Activated CD4-positive, alpha-beta T cell treated with anti-CD3 and anti-CD28 coated beads, Interleukin-2, amount 50 U/mL, for 4 hours (primary cell): ENCODE measurements around the gene TRMT61A.

Experiments
- DNase-seq, 2 experiments: peaks; one replicate each; pipeline ENCODE4 v3.0.0-alpha.2; 2020

Gene TRMT61A

DNA sequence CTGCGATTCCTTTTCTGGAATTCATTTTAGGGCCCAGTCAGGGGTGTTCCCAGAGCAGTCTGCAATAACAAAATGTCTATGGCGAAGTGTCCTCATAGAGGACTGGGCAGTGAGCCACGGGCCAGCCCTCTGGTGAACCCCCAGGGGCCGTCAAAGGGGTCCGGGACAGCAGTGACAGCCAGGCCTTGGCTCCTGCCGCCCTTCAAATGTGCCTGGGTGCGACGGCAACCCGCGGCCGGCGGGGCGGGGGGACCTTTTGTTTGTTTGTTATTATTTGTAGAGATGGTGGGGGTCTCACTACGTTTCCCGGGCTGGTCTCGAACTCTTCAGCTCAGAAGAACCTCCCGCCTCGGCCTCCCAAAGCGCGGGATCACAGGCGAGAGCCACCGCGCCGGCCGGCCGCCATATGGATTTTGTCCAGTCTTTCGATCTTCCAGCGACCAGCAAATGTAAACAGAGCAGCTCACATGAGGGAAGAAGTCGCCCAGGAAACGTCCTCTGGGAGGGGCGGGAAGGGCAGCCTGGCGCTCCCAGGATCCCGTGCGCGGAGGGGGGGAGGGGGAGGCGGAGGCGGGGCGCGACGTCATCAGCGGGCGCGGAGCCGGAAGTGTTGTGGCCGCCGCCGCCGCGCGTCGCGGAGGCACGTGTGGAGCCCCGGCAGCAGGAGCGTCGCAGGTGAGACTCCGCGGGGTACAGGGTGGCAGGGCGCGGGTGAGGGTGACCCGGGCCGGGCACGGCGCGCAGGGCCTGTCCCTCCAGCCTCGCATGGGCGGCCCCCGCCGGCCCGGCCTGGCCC lies at the start of gene TRMT61A:
Gene TRMT61A (plus strand): TSS at position 610 of the 796 bp plus-strand sequence. CDS start 783 bp downstream, outside the sequence.
- peak; percentile 69 to 71 for DNase-seq

GRCh38 chr14:103480595-103480994 lies 48.4 kb upstream of the TRMT61A start:
- DNase-seq, result no peak

DNA sequence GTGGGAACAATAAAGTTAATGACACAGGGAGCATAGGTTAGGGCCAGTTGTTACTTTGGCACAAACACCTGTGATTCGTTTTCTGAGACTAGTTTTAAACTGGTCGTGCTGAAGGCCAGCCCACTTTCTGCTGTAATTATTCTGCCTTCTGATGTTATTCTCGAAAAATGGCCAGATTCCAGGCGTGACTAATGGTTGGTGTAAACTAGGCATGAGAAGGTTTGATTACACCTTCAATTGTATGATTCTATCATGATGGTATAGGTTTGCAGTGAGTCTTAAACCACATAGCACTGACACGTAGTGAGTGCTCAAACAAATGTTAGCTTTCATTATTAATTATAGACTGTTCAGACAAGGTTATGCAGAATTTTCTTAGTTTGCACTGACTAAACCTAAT lies 45.4 kb upstream of the TRMT61A start:
- DNase-seq, result no peak

DNA sequence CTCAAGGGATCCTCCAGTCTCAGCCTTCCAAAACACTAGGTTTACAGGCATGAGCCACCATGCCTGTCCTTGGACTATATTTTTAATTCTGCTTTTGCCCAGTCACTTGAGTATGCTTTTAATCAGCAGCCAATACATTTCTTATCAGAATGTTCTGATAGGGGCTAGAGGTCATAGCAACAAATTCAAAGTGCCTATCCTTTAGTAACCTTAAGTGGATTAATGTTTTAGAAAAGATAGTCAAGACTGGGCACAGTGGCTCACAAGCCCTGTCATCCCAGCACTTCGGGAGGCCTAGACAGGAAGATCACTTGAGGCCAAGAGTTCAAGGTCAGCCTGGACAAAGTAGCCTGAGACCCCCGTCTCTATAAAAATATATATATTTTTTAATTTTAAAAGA lies 43.5 kb upstream of the TRMT61A start:
- DNase-seq, result no peak

- DNase-seq, result no peak
Measured at GRCh38 chr14:103488071-103488470, 40.9 kb upstream of the TRMT61A start.

- DNase-seq, result no peak
Measured at GRCh38 chr14:103488960-103489359, 40.0 kb upstream of the TRMT61A start.

- DNase-seq, result no peak
Measured at GRCh38 chr14:103489621-103490020, 39.4 kb upstream of the TRMT61A start.

- no peak for DNase-seq
Measured at GRCh38 chr14:103491691-103492090, 37.3 kb upstream of the TRMT61A start.

- DNase-seq, result no peak
Measured at GRCh38 chr14:103492156-103492925, 36.7 kb upstream of the TRMT61A start.

GRCh38 chr14:103495854-103496253 lies 33.1 kb upstream of the TRMT61A start:
- DNase-seq, result no peak

DNA sequence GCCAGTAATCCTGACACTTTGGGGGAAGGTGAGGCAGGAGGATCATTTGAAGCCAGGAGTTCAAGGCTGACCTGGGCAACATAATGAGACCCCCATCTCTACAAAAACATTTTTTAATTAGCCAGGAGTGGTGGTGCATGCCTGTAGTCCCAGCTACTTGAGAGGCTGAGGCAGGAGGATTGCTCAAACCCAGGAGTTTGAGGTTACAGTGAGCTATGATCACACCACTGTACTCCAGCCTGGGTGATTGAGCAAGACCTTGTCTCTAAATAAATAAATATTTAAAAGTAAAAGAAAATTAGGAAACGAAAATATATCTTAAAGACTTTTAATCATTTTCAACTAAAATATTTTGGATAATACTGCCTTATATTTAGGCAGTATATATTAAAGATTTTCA lies 32.2 kb upstream of the TRMT61A start:
- no peak for DNase-seq

DNA sequence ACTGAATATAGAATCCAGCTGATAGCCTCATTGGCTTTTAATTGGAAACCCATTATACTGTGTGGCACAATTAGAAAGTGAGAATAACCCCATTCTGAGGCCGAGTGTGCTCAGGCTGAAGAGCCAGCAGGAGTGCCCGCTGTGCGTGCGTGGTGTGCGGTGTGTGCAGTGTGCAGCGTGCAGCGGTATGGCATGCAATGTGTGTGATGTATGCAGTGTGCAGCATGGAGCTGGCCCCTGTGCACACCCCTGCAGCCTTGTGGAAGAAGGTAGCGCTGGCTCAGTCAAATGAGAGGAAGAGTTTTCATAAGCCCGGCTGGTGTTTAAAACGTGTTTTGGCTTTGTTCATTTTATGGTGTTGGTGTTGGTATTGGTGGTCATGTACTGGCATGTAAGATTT lies 29.3 kb upstream of the TRMT61A start:
- no peak for DNase-seq

DNA sequence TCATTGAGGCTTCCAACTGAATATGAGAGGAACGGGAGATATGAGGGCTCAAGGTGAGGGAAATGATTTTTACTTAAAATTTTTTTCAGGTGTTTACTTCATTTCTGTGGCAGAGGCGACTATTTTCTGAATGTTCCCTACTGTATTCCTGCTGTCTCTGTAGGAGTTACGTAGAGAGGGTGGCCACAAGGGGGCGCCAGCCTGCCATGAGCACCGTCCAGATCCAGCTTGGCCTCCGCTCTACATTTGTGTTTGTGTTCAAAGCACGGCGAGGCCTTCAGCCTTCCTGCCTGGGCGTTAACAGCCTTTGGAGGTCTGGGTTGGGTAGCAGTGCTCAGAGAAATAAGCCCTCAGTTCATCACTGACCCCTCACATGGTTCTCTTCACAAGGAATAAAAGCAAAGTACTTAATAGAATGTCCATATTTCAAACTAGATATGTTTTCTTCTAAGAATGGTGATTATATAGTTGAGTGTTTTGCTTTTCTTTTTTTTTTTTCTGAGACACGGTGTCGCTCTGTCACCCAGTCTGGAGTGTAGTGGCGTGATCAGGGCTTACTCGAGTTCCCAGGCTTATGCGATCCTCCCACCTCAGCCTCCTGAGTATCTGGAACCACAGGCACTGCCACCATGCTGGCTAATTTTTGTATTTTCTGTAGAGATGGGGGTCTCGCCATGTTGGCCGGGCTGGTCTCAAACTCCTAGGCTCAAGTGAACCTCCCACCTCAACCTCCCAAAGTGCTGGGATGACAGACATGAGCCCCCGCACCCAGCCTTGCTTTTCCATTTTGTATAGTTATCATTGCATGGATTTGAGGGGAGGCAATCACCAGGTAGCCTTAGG lies 28.6 kb upstream of the TRMT61A start:
- peak; percentile 76 to 78 for DNase-seq

DNA sequence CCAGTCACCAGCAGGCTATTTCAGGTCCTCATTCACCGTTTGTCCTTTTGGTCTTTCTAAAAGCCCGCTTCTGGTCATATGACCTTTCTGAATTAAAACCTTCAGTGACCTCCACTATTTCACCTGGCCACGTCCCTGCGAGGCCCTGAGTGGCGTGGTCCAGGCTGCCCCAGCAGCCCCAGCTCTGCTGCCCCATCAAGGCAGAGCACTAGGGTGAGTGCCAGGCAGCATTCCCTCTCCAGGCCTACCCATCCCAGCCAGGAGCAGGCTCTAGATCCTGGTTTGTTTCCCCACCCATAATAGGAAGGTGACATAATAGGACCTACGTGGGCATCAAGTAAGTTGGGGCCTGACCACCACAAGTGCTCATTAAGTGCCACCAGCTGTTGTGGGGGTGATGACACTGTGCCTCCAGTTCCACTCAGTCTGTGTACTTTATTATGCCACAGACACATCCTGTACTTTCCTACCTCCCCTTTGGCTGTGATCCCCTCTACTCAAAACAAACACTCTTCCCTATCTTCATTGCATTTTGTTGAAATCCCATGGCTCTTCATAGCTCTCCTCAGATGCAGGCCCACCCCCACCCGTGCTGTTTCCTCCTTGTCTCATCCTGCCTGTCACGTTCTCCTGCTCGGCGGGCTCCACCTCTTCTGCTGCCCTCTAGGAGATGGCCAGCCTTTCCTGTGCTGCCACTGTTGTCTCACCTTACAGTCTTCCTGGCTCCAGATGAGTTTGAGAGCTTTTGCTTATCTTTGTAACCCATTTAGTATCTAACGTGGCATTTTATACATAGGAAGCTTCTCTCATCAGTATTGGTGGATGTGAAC lies 27.7 kb upstream of the TRMT61A start:
- no peak for DNase-seq

DNA sequence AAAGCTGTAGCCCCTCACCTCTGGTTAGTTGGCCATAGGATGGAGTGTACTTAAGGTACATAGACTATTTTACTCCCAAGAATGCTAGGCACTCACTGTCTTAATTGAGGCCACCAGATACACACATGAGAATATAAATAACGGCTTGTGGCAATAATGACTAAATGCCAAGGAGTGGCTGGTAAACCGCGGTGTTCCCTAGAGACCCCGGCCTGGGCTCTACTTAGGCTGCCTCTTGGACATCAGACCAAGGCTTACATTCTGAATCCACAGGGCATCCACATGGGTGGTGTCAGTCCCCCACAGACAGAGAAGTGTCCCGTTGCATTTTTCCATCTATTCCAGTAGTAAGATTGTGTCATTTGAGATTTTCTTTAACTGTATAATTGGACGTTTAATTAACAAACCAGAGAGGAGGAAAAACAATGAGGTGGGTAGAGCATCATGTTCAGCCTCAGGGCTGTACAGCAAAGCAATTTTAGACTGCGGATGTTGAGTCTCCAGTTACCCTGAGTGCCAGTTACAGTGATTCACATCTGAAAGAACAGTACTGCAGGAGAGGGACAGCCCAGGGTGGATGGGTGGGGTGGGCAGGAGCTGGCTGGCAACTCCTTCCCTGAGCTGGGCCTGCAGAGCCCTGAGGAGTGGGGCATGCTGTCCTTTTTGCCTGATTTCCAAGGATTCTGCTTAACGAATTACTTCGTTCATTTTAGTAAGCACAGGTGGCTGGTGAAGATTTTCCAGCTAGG lies 26.9 kb upstream of the TRMT61A start:
- no peak for DNase-seq

DNA sequence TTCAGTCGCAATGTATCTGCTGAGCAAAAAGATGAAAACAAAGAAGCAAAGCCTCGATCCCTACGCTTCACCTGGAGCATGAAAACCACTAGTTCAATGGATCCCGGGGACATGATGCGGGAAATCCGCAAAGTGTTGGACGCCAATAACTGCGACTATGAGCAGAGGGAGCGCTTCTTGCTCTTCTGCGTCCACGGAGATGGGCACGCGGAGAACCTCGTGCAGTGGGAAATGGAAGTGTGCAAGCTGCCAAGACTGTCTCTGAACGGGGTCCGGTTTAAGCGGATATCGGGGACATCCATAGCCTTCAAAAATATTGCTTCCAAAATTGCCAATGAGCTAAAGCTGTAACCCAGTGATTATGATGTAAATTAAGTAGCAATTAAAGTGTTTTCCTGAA lies 26.1 kb upstream of the TRMT61A start:
- DNase-seq, result no peak

DNA sequence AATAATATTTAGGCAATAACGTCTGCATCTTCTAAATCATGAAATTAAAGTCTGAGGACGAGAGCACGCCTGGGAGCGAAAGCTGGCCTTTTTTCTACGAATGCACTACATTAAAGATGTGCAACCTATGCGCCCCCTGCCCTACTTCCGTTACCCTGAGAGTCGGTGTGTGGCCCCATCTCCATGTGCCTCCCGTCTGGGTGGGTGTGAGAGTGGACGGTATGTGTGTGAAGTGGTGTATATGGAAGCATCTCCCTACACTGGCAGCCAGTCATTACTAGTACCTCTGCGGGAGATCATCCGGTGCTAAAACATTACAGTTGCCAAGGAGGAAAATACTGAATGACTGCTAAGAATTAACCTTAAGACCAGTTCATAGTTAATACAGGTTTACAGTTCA lies 25.7 kb upstream of the TRMT61A start:
- no peak for DNase-seq

DNA sequence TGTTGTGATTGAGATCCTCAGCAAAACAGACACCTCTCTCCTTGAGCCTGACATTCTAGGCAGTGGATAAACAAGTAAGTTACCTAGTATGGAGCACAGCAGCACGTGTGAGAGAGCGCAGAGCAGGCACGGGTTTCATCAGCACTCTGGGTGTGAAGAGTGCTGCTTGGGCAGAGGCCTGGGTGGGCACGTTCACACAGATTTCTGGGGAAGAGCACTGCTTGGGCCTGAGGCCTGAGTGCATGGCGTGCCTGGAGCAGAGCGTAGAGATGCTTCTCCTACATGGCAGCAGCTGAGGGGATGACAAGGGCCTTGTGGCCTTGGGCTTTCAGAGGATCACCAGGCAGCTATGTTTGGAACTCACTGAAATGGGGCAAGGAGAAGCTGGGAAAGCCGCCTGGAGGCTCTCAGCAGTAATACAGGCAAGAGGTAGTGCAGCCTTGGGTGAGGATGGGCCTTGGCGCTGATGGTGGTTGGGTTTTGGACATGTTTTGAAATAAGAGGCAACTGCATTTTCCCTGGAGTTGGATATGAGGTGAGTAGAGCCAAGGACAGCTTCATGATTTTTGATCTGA lies 23.9 kb upstream of the TRMT61A start:
- DNase-seq, result no peak

- no peak for DNase-seq
Measured at GRCh38 chr14:103507751-103508150, 21.2 kb upstream of the TRMT61A start.

DNA sequence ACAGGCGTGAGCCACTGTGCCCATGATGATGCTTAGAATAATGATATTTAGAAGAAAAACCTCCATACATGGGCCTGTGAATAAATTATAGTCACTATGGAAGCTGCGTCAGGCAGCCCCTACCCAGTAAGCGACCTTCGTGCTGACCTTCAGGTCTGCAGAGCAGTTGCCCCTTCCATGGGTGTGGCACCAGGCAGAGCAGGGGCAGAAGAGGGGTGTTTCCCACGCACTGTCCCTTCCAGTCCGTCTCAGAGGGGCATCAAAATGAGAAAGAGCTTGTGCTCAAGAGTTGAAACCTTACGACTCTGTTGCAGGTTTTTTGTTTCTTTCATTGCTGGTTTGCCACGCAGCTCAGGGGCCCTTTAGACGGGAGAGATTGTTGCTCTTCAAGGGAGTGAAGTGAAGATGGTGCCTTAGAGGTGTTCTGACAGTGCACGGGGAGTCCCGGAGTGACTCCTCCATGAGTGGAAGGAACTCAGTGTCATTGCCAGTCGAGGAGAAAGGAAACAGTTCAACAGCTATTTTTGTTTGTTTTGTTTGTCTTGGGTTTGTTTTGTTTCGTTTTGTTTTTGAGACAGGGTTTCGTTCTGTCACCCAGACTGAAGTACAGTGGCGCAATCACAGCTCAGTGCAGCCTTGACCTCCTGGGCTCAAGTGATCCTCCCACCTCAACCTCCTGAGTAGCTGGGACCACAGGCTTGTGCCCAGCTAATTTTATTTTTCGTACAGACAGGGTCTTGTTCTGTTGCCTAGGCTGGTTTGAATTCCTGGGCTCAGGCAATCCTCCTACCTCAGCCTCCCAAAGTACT lies 20.3 kb upstream of the TRMT61A start:
- DNase-seq, result no peak
